Adrenal gland (tissue), 12 donors: ENCODE data around the gene GDF10. TPM values are rescaled to one million over a fixed set of nuclear protein-coding genes. Genes with fewer than 3 reads are reported as not detected.

Experiments used
- DNase-seq, 7 donors: peaks; one replicate each; pipeline ENCODE4 v3.0.0-alpha.2; 2019 to 2020
- H3K27ac ChIP-seq, 5 donors: fragments of 200-600 bp; sonication (generic) in 4 of 5; 1 replicate in 3 of 5; 2 replicates in 2 of 5; pipeline versions ENCODE4 v1.5.1 to v1.8.0; 2016 to 2020; ENCODE audit warnings: mild to moderate bottlenecking in 1 of 5
- H3K27me3 ChIP-seq: fragments of 200-600 bp; 2 replicates; pipeline ENCODE4 v1.8.0; 2021
- H3K36me3 ChIP-seq, 2 donors: fragments of 200-600 bp; replicated peaks in 1 of 2; 1 replicate in 1 of 2; 2 replicates in 1 of 2; pipeline versions ENCODE4 v1.5.1 to v1.8.0; 2018 to 2022
- H3K4me1 ChIP-seq, 2 donors: fragments of 200-600 bp; replicated peaks in 1 of 2; 1 replicate in 1 of 2; 2 replicates in 1 of 2; pipeline versions ENCODE4 v1.5.1 to v1.8.0; 2018 to 2021
- H3K4me3 ChIP-seq, 4 donors: fragments of 200-600 bp; sonication (generic) in 3 of 4; one replicate each; pipeline ENCODE4 v1.5.1; 2016 to 2018
- H3K9me3 ChIP-seq, 3 donors: fragments of 200-600 bp; sonication (generic) in 1 of 3; replicated peaks in 1 of 3; 1 replicate in 2 of 3; 2 replicates in 1 of 3; pipeline versions ENCODE4 v1.5.1 to v1.8.0; 2016 to 2021
- CTCF ChIP-seq, 6 experiments: fragments of 450-650 bp in 4 of 6; fragments of 200-600 bp in 2 of 6; sonication (generic) in 1 of 6; IDR thresholded peaks; 1 replicate in 5 of 6; 2 replicates in 1 of 6; pipeline versions ENCODE4 v1.5.1 to v1.8.0; 2016 to 2021; ENCODE audit warnings: antibody characterized with exemption in 6 of 6, mild to moderate bottlenecking in 2 of 6, moderate library complexity in 1 of 6
- POLR2A ChIP-seq, 2 donors: fragments of 450-650 bp; IDR thresholded peaks; one replicate each; pipeline ENCODE4 v1.6.1; 2017; ENCODE audit warnings: antibody characterized with exemption in 2 of 2, mild to moderate bottlenecking in 2 of 2, moderate library complexity in 1 of 2
- WGBS, 4 donors: extraction: QIAGEN DNeasy Blood & Tissue Kit in 2 of 4; methylation state at CpG; one replicate each; pipeline versions ENCODE4 v1.1.5 to v1.1.7; 2013 to 2017; 5-methylcytosine and 5-hydroxymethylcytosine counted together
- intact Hi-C, 2 donors: fragments of 100-400 bp; cut with DNase I; formaldehyde crosslinking; loops; one replicate each; pipeline versions ENCODE4 v1.14.1 to v1.15.0; 2022 to 2023
- polyA plus RNA-seq, 3 donors: library from polyadenylated mRNA; stranded (reverse); fragments of 200-250 nt in 2 of 3; fragments of 350-450 nt in 1 of 3; fragmentation: Illumina TruSeq in 1 of 3; extraction: RNeasy Lipid Tissue Mini Kit (QIAGEN cat#74804) in 1 of 3; gene quantifications; one replicate each; pipeline ENCODE4 v1.2.3, GENCODE V29; 2013 to 2014
- total RNA-seq, 9 donors: library from RNA; depleted of rRNA in 4 of 9; stranded (reverse); fragments of >200 nt in 4 of 9; fragments of 120-200 nt in 1 of 9; fragmentation: NEBNext Ultra II Directional in 1 of 9; extraction: Animal tissue kit (Norgen Biotek cat#: 25700) in 1 of 9; gene quantifications; one replicate each; pipeline versions ENCODE4 v1.1.0 to v1.2.4, GENCODE V29; 2013 to 2023
- donor health status: healthy with polysubstance abuse.
- donor health status: Bipolar disorder and iron deficiency.
- donor health status: DM: yes; HTN: yes; CAD: no.
- donor health status: DM: no; HTN: no; CAD: no.
- donor health status: DM: no; HTN: no; CAD: no.
- donor health status: DM: yes; HTN: yes; CAD: no.

The GDF10 gene
- total and polyA plus RNA-seq, 12 donors, result 0.06 to 8.5 (median 1.2) TPM; not detected in 1

GRCh38 chr10:47264797-47265281 is 35.2 kb upstream of the GDF10 start:
- DNase-seq, result peak in 1 of 7 donors; percentile 3
- TF ChIP-seq CTCF (IDR thresholded peaks at IDR 0.05) (no peak), POLR2A (IDR thresholded peaks at IDR 0.05) (no peak)
- Histone ChIP-seq H3K4me1 (no peaks in the 10 kb centered on the region), H3K9me3 (no peaks in the 10 kb centered on the region), H3K27ac (no peak overlapping the region), H3K27me3 (no peaks in the 10 kb centered on the region), H3K36me3 (no peaks in the 10 kb centered on the region), H3K4me3 (no peak overlapping the region)
- intact Hi-C loops, result no loop called here
- 71 to 78% (median 74%) methylated on average over 7 of the region's 7 CpGs for WGBS, 4 donors

- 77 to 92% (median 84%) methylated on average over 4 to 5 of the region's 5 CpGs for WGBS, 4 donors
- TF ChIP-seq CTCF (IDR thresholded peaks at IDR 0.05) (no peak), POLR2A (IDR thresholded peaks at IDR 0.05) (no peak)
- no peaks in the 10 kb centered on the region for H3K27me3 ChIP-seq
- intact Hi-C loops, result no loop called here
- H3K27ac ChIP-seq, result no peak overlapping the region
- H3K9me3 ChIP-seq, result no peaks in the 10 kb centered on the region
- no peak overlapping the region for H3K4me3 ChIP-seq
- no peaks in the 10 kb centered on the region for H3K36me3 ChIP-seq
- H3K4me1 ChIP-seq, result no peaks in the 10 kb centered on the region
- peak in 2 of 7 donors; percentile 3 to 35 for DNase-seq
Measured at GRCh38 chr10:47266602-47267001, 33.4 kb upstream of the GDF10 start.

- DNase-seq, result no peak
- Histone ChIP-seq H3K27ac (no peak overlapping the region), H3K27me3 (no peaks in the 10 kb centered on the region), H3K9me3 (no peaks in the 10 kb centered on the region), H3K36me3 (no peaks in the 10 kb centered on the region), H3K4me1 (no peaks in the 10 kb centered on the region), H3K4me3 (no peak overlapping the region)
- intact Hi-C loops, result no loop called here
- no peak for TF ChIP-seq CTCF (IDR thresholded peaks at IDR 0.05)
- TF ChIP-seq POLR2A (IDR thresholded peaks at IDR 0.05), result no peak
- 85 to 93% (median 90%) methylated on average over 8 to 9 of the region's 9 CpGs for WGBS, 4 donors
Measured at GRCh38 chr10:47268696-47269095, 31.3 kb upstream of the GDF10 start.

- TF ChIP-seq CTCF (IDR thresholded peaks at IDR 0.05) (no peak), POLR2A (IDR thresholded peaks at IDR 0.05) (no peak)
- no peaks in the 10 kb centered on the region for H3K27me3 ChIP-seq
- WGBS, 4 donors, result 53 to 58% (median 56%) methylated on average over 5 of the region's 5 CpGs
- H3K4me3 ChIP-seq, result no peak overlapping the region
- DNase-seq, result no peak
- intact Hi-C loops, result no loop called here
- H3K4me1 ChIP-seq, result no peaks in the 10 kb centered on the region
- no peak overlapping the region for H3K27ac ChIP-seq
- no peaks in the 10 kb centered on the region for H3K36me3 ChIP-seq
- no peaks in the 10 kb centered on the region for H3K9me3 ChIP-seq
Measured at GRCh38 chr10:47269294-47269693, 30.7 kb upstream of the GDF10 start.
